GM06990 (cell line): ENCODE measurements around the gene SNTB2.
A peak's percentile ranks its signal among the peaks of the same experiment; 100 is the strongest.
"Not testable (repeated sequence)": the region's sequence is repeated elsewhere in the genome, so short reads cannot be mapped to it uniquely, and the experiment has no call there.

Experiments used
- DNase-seq: peaks from one replicate; pipeline ENCODE4 v3.0.0-alpha.2; 2011; ENCODE audit not compliant: insufficient read length; ENCODE audit errors: extremely low read depth
- H3K27me3 ChIP-seq: replicated peaks from 2 replicates; pipeline ENCODE4 v1.6.0; 2011; ENCODE audit warnings: low read length; ENCODE audit not compliant: control insufficient read depth, insufficient read depth
- H3K36me3 ChIP-seq: 2 replicates; pipeline ENCODE4 v1.5.1; 2011; ENCODE audit warnings: low read length; ENCODE audit not compliant: control insufficient read depth, insufficient read depth
- H3K4me3 ChIP-seq: replicated peaks from 2 replicates; pipeline ENCODE4 v1.5.1; 2011; ENCODE audit warnings: low read depth, mild to moderate bottlenecking, control low read depth, low read length
- TF ChIP-seq, protein P1 (sequence below): IDR thresholded peaks from 2 replicates; pipeline ENCODE4 v1.5.1; 2011; ENCODE audit warnings: low read length, control low read depth, mild to moderate bottlenecking, inconsistent platforms; ENCODE audit not compliant: insufficient read depth, poor library complexity, severe bottlenecking

The SNTB2 gene

GRCh38 chr16:69283851-69284250 is 96.9 kb downstream of the SNTB2 start:
- no peak for DNase-seq
- TF ChIP-seq, protein P1, sequence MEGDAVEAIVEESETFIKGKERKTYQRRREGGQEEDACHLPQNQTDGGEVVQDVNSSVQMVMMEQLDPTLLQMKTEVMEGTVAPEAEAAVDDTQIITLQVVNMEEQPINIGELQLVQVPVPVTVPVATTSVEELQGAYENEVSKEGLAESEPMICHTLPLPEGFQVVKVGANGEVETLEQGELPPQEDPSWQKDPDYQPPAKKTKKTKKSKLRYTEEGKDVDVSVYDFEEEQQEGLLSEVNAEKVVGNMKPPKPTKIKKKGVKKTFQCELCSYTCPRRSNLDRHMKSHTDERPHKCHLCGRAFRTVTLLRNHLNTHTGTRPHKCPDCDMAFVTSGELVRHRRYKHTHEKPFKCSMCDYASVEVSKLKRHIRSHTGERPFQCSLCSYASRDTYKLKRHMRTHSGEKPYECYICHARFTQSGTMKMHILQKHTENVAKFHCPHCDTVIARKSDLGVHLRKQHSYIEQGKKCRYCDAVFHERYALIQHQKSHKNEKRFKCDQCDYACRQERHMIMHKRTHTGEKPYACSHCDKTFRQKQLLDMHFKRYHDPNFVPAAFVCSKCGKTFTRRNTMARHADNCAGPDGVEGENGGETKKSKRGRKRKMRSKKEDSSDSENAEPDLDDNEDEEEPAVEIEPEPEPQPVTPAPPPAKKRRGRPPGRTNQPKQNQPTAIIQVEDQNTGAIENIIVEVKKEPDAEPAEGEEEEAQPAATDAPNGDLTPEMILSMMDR, result no peak
- Histone ChIP-seq H3K36me3 (no peaks in the 10 kb centered on the region; the same call in 1 of the 2 replicates), H3K4me3 (no peak overlapping the region), H3K27me3 (no peaks in the 10 kb centered on the region)

DNA sequence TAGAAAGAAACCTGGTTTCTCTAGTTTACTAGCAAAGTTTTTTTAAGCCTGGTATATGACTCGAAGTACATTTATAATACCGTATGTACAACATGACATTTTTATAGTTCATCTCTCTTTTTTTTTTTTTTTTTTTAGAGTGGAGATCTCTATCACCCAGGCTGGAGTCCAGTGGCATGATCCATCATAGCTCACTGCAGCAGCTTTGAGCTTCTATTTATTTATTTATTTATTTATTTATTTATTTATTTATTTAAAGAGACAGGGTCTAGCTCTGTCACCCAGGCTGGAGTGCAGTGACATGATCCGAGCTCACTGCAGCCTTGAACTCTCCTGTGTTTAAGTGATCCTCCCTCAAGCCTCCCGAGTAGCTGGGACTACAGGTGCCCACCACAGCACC is 98.3 kb downstream of the SNTB2 start:
- TF ChIP-seq, protein P1, result no peak
- DNase-seq, result no peak
- Histone ChIP-seq H3K4me3 (no peak overlapping the region), H3K36me3 (no peaks in the 10 kb centered on the region; the same call in 1 of the 2 replicates), H3K27me3 (no peaks in the 10 kb centered on the region)

- no peaks in the 10 kb centered on the region for H3K27me3 ChIP-seq
- TF ChIP-seq, protein P1, result peak; percentile 43
- DNase-seq, result no peak
- no peaks in the 10 kb centered on the region; the same call in 1 of the 2 replicates for H3K36me3 ChIP-seq
- H3K4me3 ChIP-seq, result no peak overlapping the region
These were observed 100.2 kb downstream of the SNTB2 start for GRCh38 chr16:69286941-69287713.

GRCh38 chr16:69291657-69292056 is 104.7 kb downstream of the SNTB2 start:
- not testable (repeated sequence) for DNase-seq, H3K4me3 ChIP-seq, H3K36me3 ChIP-seq, H3K27me3 ChIP-seq

- DNase-seq, result no peak
- no peak overlapping the region for H3K4me3 ChIP-seq
- H3K27me3 ChIP-seq, result no peaks in the 10 kb centered on the region
- no peaks in the 10 kb centered on the region; the same call in 1 of the 2 replicates for H3K36me3 ChIP-seq
- TF ChIP-seq, protein P1, result no peak
These were observed 106.4 kb downstream of the SNTB2 start for GRCh38 chr16:69293401-69293800.

- no peaks in the 10 kb centered on the region for H3K27me3 ChIP-seq
- no peaks in the 10 kb centered on the region; the same call in 1 of the 2 replicates for H3K36me3 ChIP-seq
- TF ChIP-seq, protein P1, result no peak
- no peak for DNase-seq
- H3K4me3 ChIP-seq, result no peak overlapping the region
These were observed 107.1 kb downstream of the SNTB2 start for GRCh38 chr16:69294051-69294450.

DNA sequence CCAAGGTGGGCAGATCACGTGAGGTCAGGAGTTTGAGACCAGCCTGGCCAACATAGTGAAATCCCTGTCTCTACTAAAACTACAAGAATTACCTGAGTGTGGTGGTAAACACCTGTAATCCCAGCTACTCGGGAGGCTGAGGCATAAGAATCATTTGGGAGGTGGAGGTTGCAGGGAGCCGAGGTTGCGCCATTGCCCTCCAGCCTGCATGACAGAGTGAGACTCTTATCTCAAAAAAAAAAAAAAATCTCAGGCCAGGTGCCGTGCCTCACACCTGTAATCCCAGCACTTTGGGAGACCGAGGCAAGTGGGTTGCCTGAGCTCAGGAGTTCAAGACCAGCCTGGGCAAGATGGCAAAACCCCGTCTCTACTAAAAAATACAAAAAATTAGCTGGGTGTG is 109.8 kb downstream of the SNTB2 start:
- DNase-seq, H3K27me3 ChIP-seq, H3K4me3 ChIP-seq, H3K36me3 ChIP-seq: not testable (repeated sequence)
